ENCODE measurements around the gene ZNF695.

The ZNF695 gene

GRCh38 chr1:246969621-246970020 lies 38.2 kb downstream of the ZNF695 start:
- DNase-seq: no peak
- intact Hi-C loops (cut with DNase I): no loop called here

- no peak for DNase-seq
- intact Hi-C loops (cut with DNase I): no loop called here
These were observed 41.4 kb downstream of the ZNF695 start for GRCh38 chr1:246966502-246966901.

- intact Hi-C loops (cut with DNase I): no loop called here
- DNase-seq: no peak
These were observed 47.7 kb downstream of the ZNF695 start for GRCh38 chr1:246959944-246960693.

GRCh38 chr1:246954126-246954525 lies 53.7 kb downstream of the ZNF695 start:
- intact Hi-C loops (cut with DNase I): no loop called here
- no peak for DNase-seq

- intact Hi-C loops (cut with DNase I): no loop called here
These were observed 56.4 kb downstream of the ZNF695 start for GRCh38 chr1:246951413-246951812.

GRCh38 chr1:246949956-246950355 lies 57.9 kb downstream of the ZNF695 start:
- DNase-seq: no peak
- intact Hi-C loops (cut with DNase I): no loop called here

More at GRCh38 chr1:246951413-246951812, 56.4 kb downstream of the ZNF695 start:
- DNase-seq: no peak

GRCh38 chr1:246947255-246947654 lies 60.6 kb downstream of the ZNF695 start:
- peak in 40 of 42 donors; percentile 11 to 89 (median 58) for DNase-seq
- intact Hi-C loops (cut with DNase I): no loop called here

GRCh38 chr1:246946366-246946765 lies 61.5 kb downstream of the ZNF695 start:
- no peak for DNase-seq
- intact Hi-C loops (cut with DNase I): no loop called here
